K562 (cell line): ENCODE results near the gene ZNF23. TPM values are rescaled to one million over a fixed set of nuclear protein-coding genes. Genes with fewer than 3 reads are reported as not detected.

ENCODE experiments used
- ATAC-seq: fragments of 200-7000 bp; cut with Tn5 transposase; 3 replicates; pipeline ENCODE4 v1.9.1; 2020; ENCODE audit warnings: moderate library complexity
- BruUV-seq: library from RNA; stranded (reverse); fragments of 400-500 nt; replicated peaks from 2 replicates; lab custom pipeline; 2021; lab: Mats Ljungman, UMichigan
- CTCF ChIA-PET: fragments of 300-600 bp; formaldehyde crosslinking; extraction: SDS; loops from one replicate; lab custom pipeline; 2021; ENCODE audit warnings: low intra/inter-chr PET ratio; lab: Yijun Ruan, JAX
- POLR2A ChIA-PET: fragments of 300-600, 350-650 bp; sonication (Branson Sonifier 250); formaldehyde crosslinking; extraction: SDS; loops from one replicate; lab custom pipeline; 2021; ENCODE audit warnings: antibody characterized with exemption, inconsistent platforms; lab: Yijun Ruan, JAX
- DNase-seq, 4 experiments: peaks; one replicate each; pipeline versions ENCODE4 v3.0.0 to v3.0.0-alpha.2; 2011 to 2018; ENCODE audit warnings: low spot score in 3 of 4, mixed read lengths in 3 of 4; ENCODE audit errors: extremely low read depth in 1 of 4
- FAIRE-seq: peaks from 2 replicates; lab custom pipeline; 2011; peaks lifted over from hg19 to GRCh38; lab: Jason Lieb, UNC
- H2AFZ ChIP-seq: 2 replicates; pipeline ENCODE4 v1.6.0; 2011; ENCODE audit warnings: low read depth, low read length, control low read depth, inconsistent platforms
- H3K27ac ChIP-seq: fragments of 200-600 bp; 3 replicates; pipeline ENCODE4 v1.8.0; 2011; ENCODE audit warnings: low read depth, mild to moderate bottlenecking, control low read depth, inconsistent platforms, low read length, moderate library complexity, mixed read lengths; ENCODE audit errors: extremely low read depth
- H3K27me3 ChIP-seq, 2 experiments: fragments of 300-600 bp in 1 of 2; 2 replicates in 1 of 2; 3 replicates in 1 of 2; pipeline versions ENCODE4 v1.6.0 to v1.8.0; 2011; ENCODE audit warnings: inconsistent platforms in 2 of 2, low read length in 2 of 2, mild to moderate bottlenecking in 1 of 2, mixed read lengths in 1 of 2, moderate library complexity in 1 of 2; ENCODE audit not compliant: control insufficient read depth in 2 of 2, insufficient read depth in 2 of 2
- H3K36me3 ChIP-seq: fragments of 300-600 bp; 3 replicates; pipeline ENCODE4 v1.8.0; 2011; ENCODE audit warnings: mild to moderate bottlenecking, low read length, inconsistent platforms; ENCODE audit not compliant: control insufficient read depth, insufficient read depth
- H3K4me1 ChIP-seq, 2 experiments: fragments of 200-600 bp in 1 of 2; replicated peaks in 1 of 2; 2 replicates in 1 of 2; 3 replicates in 1 of 2; pipeline versions ENCODE4 v1.5.1 to v1.8.0; 2011; ENCODE audit warnings: inconsistent platforms in 2 of 2, low read length in 2 of 2, mild to moderate bottlenecking in 1 of 2, mixed read lengths in 1 of 2, moderate library complexity in 1 of 2; ENCODE audit not compliant: control insufficient read depth in 2 of 2, insufficient read depth in 2 of 2
- H3K4me2 ChIP-seq: 2 replicates; pipeline ENCODE4 v1.6.1; 2011; ENCODE audit warnings: low read length, control low read depth, inconsistent platforms, mixed read lengths; ENCODE audit not compliant: insufficient read depth
- H3K4me3 ChIP-seq: fragments of 200-600 bp; sonication (generic), shearing (Covaris generic); 2 replicates; pipeline ENCODE4 v1.5.1; 2016; ENCODE audit warnings: control low read depth, inconsistent platforms
- H3K79me2 ChIP-seq: fragments of 200-600 bp; 3 replicates; pipeline ENCODE4 v1.8.0; 2011; ENCODE audit warnings: low read length, inconsistent platforms; ENCODE audit not compliant: control insufficient read depth, insufficient read depth
- H3K9ac ChIP-seq, 2 experiments: 2 replicates each; pipeline versions ENCODE4 v1.6.0 to v1.6.1; 2011; ENCODE audit warnings: low read depth in 2 of 2, low read length in 2 of 2, control low read depth in 1 of 2, inconsistent platforms in 1 of 2, mild to moderate bottlenecking in 1 of 2, mixed read lengths in 1 of 2; ENCODE audit not compliant: insufficient read depth in 1 of 2
- H3K9me1 ChIP-seq: one replicate; pipeline ENCODE4 v1.6.0; 2011; ENCODE audit warnings: inconsistent platforms, mild to moderate bottlenecking, low read length, moderate library complexity; ENCODE audit not compliant: control insufficient read depth, insufficient read depth
- H3K9me3 ChIP-seq: replicated peaks from 2 replicates; pipeline ENCODE4 v1.5.1; 2011; ENCODE audit warnings: low read depth, low read length, inconsistent platforms; ENCODE audit not compliant: control insufficient read depth, insufficient read depth
- H4K20me1 ChIP-seq: replicated peaks from 2 replicates; pipeline ENCODE4 v1.6.1; 2011; ENCODE audit warnings: low read length, inconsistent platforms, mixed read lengths; ENCODE audit not compliant: control insufficient read depth, insufficient read depth
- MAFK ChIP-seq: IDR thresholded peaks from 2 replicates; pipeline ENCODE4 v1.6.1; 2011; ENCODE audit warnings: low read length, improper control_type of control experiment
- POLR3G ChIP-seq: IDR thresholded peaks from 2 replicates; pipeline ENCODE4 v1.6.1; 2011; ENCODE audit not compliant: insufficient read length, insufficient replicate concordance; ENCODE audit errors: extremely low read depth
- WGBS: fragments of 100-300 bp; shearing (Covaris generic); methylation state at CpG from one replicate; pipeline ENCODE4 v1.1.6; 2016; ENCODE audit warnings: low coverage, mixed read lengths; ENCODE audit not compliant: insufficient coverage; ENCODE audit errors: missing lambda C conversion rate; 5-methylcytosine and 5-hydroxymethylcytosine counted together
- in situ Hi-C: fragments of 300-500 bp; cut with MboI; formaldehyde crosslinking; loops from 4 replicates; pipeline ENCODE4 v1.15.0; 2018; ENCODE audit warnings: inconsistent platforms, mixed read lengths
- intact Hi-C: fragments of 100-400 bp; cut with micrococcal nuclease; formaldehyde crosslinking; loops from 2 replicates; pipeline ENCODE4 v1.14.2; 2022
- polyA plus RNA-seq, 8 experiments: library from polyadenylated mRNA; depleted of rRNA in 4 of 8; stranded (reverse) in 5 of 8; unstranded in 3 of 8; fragments of >200 nt; fragmentation: Nextera tagmentation in 2 of 8; fragmentation: Illumina TruSeq in 1 of 8; extraction: Ambion mirVana in 2 of 8; extraction: Trizol in 1 of 8; gene quantifications; 2 replicates each; pipeline versions ENCODE4 v1.2.1 to v1.2.3, GENCODE V29; 2011 to 2014; ENCODE audit warnings: inconsistent platforms in 1 of 8, missing spikeins in 1 of 8
- total RNA-seq, 7 experiments: library from RNA; depleted of rRNA in 6 of 7; stranded (reverse); fragments of >200 nt in 6 of 7; fragmentation: Illumina TruSeq in 2 of 7; extraction: Trizol in 2 of 7; gene quantifications; 2 replicates each; pipeline versions ENCODE4 v1.2.1 to v1.2.3, GENCODE V29; 2011 to 2021; ENCODE audit warnings: low replicate concordance in 1 of 7
- TF ChIP-seq, protein P1 (sequence below): sonication (generic); formaldehyde crosslinking; IDR thresholded peaks from 2 replicates; pipeline ENCODE4 v1.8.0; 2022; ENCODE audit warnings: missing genetic modification reagents, mild to moderate bottlenecking, borderline replicate concordance
- TF ChIP-seq, protein P2 (sequence below): fragments of 250-450 bp; sonication (Bioruptor Pico); IDR thresholded peaks from 2 replicates; pipeline ENCODE4 v1.5.0; 2022; ENCODE audit warnings: mild to moderate bottlenecking
- TF ChIP-seq, protein P3 (sequence below): fragments of 450-650 bp; conservative IDR thresholded peaks from 2 replicates; pipeline ENCODE4 v1.6.1; 2016; ENCODE audit warnings: missing genetic modification characterization, low read depth, mild to moderate bottlenecking, missing compliant biosample characterization, moderate library complexity

ZNF23 gene
- total and polyA plus RNA-seq, 9 of the 15 experiments (the other 6 are each of a cell fraction or from before 2014, with no cell fraction given): 4.7 to 13.4 (median 11.2) TPM

DNA sequence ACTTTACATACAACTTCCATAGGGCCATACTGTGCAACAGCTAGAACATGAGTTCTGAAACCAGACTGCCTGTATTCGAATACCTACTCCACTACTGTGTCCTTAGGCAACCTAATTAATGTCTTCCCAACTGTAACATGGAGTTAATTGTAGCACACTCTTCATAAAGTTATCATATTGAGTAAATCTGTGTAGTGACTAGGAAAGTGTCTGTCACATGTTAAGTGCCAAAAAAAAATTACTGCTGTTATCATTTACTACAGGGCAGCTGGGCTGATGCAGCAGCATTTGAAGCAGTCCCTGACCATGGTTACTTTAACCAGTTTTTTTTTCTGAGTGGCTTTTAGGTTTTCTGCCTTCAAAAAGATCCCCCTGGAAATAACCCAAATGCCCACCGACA, 10.9 kb upstream of the ZNF23 start:
- CTCF ChIA-PET: interaction anchor here (0.6 kb wide), 1 partner anchor 297 kb away, joined by 3 read pairs; no protein-coding TSS in a partner anchor

More for the DNA sequence above, 10.9 kb upstream of the ZNF23 start:
- in situ Hi-C loops: no loop called here
- H3K4me1 ChIP-seq: no peaks in the 10 kb centered on the region
- no peak for ATAC-seq
- no peak overlapping the region for H3K9ac ChIP-seq
- H3K4me3 ChIP-seq: no peak overlapping the region
- H3K9me3 ChIP-seq: no peaks in the 10 kb centered on the region
- no peaks in the 10 kb centered on the region for H4K20me1 ChIP-seq
- intact Hi-C loops: no loop called here
- no peak overlapping the region for H3K27ac ChIP-seq
- no peak for DNase-seq
- no peak overlapping the region for H3K4me2 ChIP-seq
- no peaks in the 10 kb centered on the region for H3K36me3 ChIP-seq
- no peak for FAIRE-seq
- 4% methylated on average over 2 of the region's 2 CpGs for WGBS
- no TSS peak for BruUV-seq
- POLR2A ChIA-PET: interaction anchor here (0.5 kb wide), 1 partner anchor 20 kb away, joined by 3 read pairs; no protein-coding TSS in a partner anchor
- H3K9me1 ChIP-seq: no peaks in the 10 kb centered on the region
- no peak for TF ChIP-seq MAFK
- TF ChIP-seq, protein P1, sequence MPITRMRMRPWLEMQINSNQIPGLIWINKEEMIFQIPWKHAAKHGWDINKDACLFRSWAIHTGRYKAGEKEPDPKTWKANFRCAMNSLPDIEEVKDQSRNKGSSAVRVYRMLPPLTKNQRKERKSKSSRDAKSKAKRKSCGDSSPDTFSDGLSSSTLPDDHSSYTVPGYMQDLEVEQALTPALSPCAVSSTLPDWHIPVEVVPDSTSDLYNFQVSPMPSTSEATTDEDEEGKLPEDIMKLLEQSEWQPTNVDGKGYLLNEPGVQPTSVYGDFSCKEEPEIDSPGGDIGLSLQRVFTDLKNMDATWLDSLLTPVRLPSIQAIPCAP (CRISPR knock-in tag): no peak
- TF ChIP-seq, protein P2, sequence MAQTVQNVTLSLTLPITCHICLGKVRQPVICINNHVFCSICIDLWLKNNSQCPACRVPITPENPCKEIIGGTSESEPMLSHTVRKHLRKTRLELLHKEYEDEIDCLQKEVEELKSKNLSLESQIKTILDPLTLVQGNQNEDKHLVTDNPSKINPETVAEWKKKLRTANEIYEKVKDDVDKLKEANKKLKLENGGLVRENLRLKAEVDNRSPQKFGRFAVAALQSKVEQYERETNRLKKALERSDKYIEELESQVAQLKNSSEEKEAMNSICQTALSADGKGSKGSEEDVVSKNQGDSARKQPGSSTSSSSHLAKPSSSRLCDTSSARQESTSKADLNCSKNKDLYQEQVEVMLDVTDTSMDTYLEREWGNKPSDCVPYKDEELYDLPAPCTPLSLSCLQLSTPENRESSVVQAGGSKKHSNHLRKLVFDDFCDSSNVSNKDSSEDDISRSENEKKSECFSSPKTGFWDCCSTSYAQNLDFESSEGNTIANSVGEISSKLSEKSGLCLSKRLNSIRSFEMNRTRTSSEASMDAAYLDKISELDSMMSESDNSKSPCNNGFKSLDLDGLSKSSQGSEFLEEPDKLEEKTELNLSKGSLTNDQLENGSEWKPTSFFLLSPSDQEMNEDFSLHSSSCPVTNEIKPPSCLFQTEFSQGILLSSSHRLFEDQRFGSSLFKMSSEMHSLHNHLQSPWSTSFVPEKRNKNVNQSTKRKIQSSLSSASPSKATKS (CRISPR knock-in tag): no peak
- TF ChIP-seq, protein P3, sequence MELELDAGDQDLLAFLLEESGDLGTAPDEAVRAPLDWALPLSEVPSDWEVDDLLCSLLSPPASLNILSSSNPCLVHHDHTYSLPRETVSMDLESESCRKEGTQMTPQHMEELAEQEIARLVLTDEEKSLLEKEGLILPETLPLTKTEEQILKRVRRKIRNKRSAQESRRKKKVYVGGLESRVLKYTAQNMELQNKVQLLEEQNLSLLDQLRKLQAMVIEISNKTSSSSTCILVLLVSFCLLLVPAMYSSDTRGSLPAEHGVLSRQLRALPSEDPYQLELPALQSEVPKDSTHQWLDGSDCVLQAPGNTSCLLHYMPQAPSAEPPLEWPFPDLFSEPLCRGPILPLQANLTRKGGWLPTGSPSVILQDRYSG (tag): no peak
- TF ChIP-seq POLR3G: no peak
- TF ChIP-seq, all 486 proteins: peak for 0
- Histone ChIP-seq H3K79me2 (no peaks in the 10 kb centered on the region), H2AFZ (no peak overlapping the region), H3K27me3 (no peaks in the 10 kb centered on the region)
